Mesenchymal stem cell (in vitro differentiated cells and primary cell): ENCODE measurements around the gene TAMALIN.

Source experiments
- DNase-seq: peaks from one replicate; pipeline ENCODE4 v3.0.0-alpha.2; 2013
- H2AFZ ChIP-seq: one replicate; pipeline ENCODE4 v1.6.1; 2013; ENCODE audit warnings: low read depth, mild to moderate bottlenecking, control low read depth, inconsistent platforms, low read length, moderate library complexity
- H2AK5ac ChIP-seq: 2 replicates; pipeline ENCODE4 v1.6.1; 2013; ENCODE audit warnings: low read length, moderate library complexity, mild to moderate bottlenecking, inconsistent platforms; ENCODE audit not compliant: severe bottlenecking
- H2BK120ac ChIP-seq: one replicate; pipeline ENCODE4 v1.6.1; 2013; ENCODE audit warnings: low read depth, mild to moderate bottlenecking, inconsistent platforms, low read length, moderate library complexity
- H2BK12ac ChIP-seq, 2 experiments: one replicate each; pipeline ENCODE4 v1.6.1; 2013; ENCODE audit warnings: inconsistent platforms in 2 of 2, low read length in 2 of 2, mild to moderate bottlenecking in 2 of 2, moderate library complexity in 2 of 2, control low read depth in 1 of 2
- H2BK15ac ChIP-seq: one replicate; pipeline ENCODE4 v1.6.1; 2013; ENCODE audit warnings: mild to moderate bottlenecking, low read depth, inconsistent platforms; ENCODE audit not compliant: poor library complexity, severe bottlenecking
- H2BK5ac ChIP-seq: 2 replicates; pipeline ENCODE4 v1.6.1; 2013; ENCODE audit warnings: low read depth, mild to moderate bottlenecking, low read length, control low read depth, inconsistent platforms; ENCODE audit not compliant: poor library complexity, severe bottlenecking
- H3K14ac ChIP-seq, 2 experiments: one replicate each; pipeline ENCODE4 v1.6.1; 2013; ENCODE audit warnings: inconsistent platforms in 2 of 2, low read length in 2 of 2, control low read depth in 1 of 2, mild to moderate bottlenecking in 1 of 2, moderate library complexity in 1 of 2
- H3K18ac ChIP-seq, 2 experiments: one replicate each; pipeline ENCODE4 v1.6.1; 2013; ENCODE audit warnings: inconsistent platforms in 2 of 2, low read length in 2 of 2, control low read depth in 1 of 2, low read depth in 1 of 2, mild to moderate bottlenecking in 1 of 2
- H3K23ac ChIP-seq, 2 experiments: one replicate each; pipeline ENCODE4 v1.6.1; 2013; ENCODE audit warnings: inconsistent platforms in 2 of 2, low read length in 2 of 2, mild to moderate bottlenecking in 2 of 2, moderate library complexity in 2 of 2, control low read depth in 1 of 2
- H3K27ac ChIP-seq: 2 replicates; pipeline ENCODE4 v1.5.1; 2013; ENCODE audit warnings: mild to moderate bottlenecking, moderate library complexity, low read length, control low read depth, inconsistent platforms; ENCODE audit not compliant: poor library complexity, severe bottlenecking
- H3K27me3 ChIP-seq, 2 experiments: 2 replicates each; pipeline versions ENCODE4 v1.6.1 to v1.7.0; 2013; ENCODE audit warnings: low read length in 2 of 2, mild to moderate bottlenecking in 2 of 2, moderate library complexity in 2 of 2, control low read depth in 1 of 2, inconsistent platforms in 1 of 2; ENCODE audit not compliant: control insufficient read depth in 1 of 2, insufficient read depth in 1 of 2
- H3K36me3 ChIP-seq, 2 experiments: 2 replicates each; pipeline versions ENCODE4 v1.6.1 to v1.7.0; 2013; ENCODE audit warnings: low read length in 2 of 2, control low read depth in 1 of 2, inconsistent platforms in 1 of 2, low read depth in 1 of 2, mild to moderate bottlenecking in 1 of 2; ENCODE audit not compliant: insufficient read depth in 2 of 2, control insufficient read depth in 1 of 2
- H3K4ac ChIP-seq, 2 experiments: one replicate each; pipeline ENCODE4 v1.6.1; 2013; ENCODE audit warnings: inconsistent platforms in 2 of 2, low read length in 2 of 2, mild to moderate bottlenecking in 2 of 2, moderate library complexity in 2 of 2, control low read depth in 1 of 2, low read depth in 1 of 2
- H3K4me1 ChIP-seq: 2 replicates; pipeline ENCODE4 v1.6.1; 2013; ENCODE audit warnings: low read depth, low read length, control low read depth; ENCODE audit not compliant: control insufficient read depth, insufficient read depth
- H3K4me2 ChIP-seq: 2 replicates; pipeline ENCODE4 v1.6.1; 2013; ENCODE audit warnings: low read length, mild to moderate bottlenecking, inconsistent platforms; ENCODE audit not compliant: poor library complexity, severe bottlenecking
- H3K4me3 ChIP-seq, 2 experiments: 2 replicates each; pipeline versions ENCODE4 v1.5.1 to v1.7.0; 2013; ENCODE audit warnings: low read length in 2 of 2, mild to moderate bottlenecking in 2 of 2, control low read depth in 1 of 2, low read depth in 1 of 2; ENCODE audit not compliant: insufficient read depth in 1 of 2
- H3K79me1 ChIP-seq: replicated peaks from 2 replicates; pipeline ENCODE4 v1.6.1; 2013; ENCODE audit warnings: mild to moderate bottlenecking, control low read depth, low read length, inconsistent platforms; ENCODE audit not compliant: poor library complexity, severe bottlenecking
- H3K9ac ChIP-seq: 2 replicates; pipeline ENCODE4 v1.7.0; 2013; ENCODE audit warnings: mild to moderate bottlenecking, low read length, moderate library complexity
- H3K9me3 ChIP-seq: 2 replicates; pipeline ENCODE4 v1.7.0; 2013; ENCODE audit warnings: mild to moderate bottlenecking, low read length; ENCODE audit not compliant: control insufficient read depth
- H4K8ac ChIP-seq: one replicate; pipeline ENCODE4 v1.6.1; 2013; ENCODE audit warnings: inconsistent platforms, mild to moderate bottlenecking, low read length, moderate library complexity
- H4K91ac ChIP-seq: one replicate; pipeline ENCODE4 v1.6.1; 2013; ENCODE audit warnings: mild to moderate bottlenecking, low read length, inconsistent platforms
- WGBS: methylation state at CpG from one replicate; pipeline ENCODE4 v1.1.7; 2013; ENCODE audit warnings: mixed read lengths; 5-methylcytosine and 5-hydroxymethylcytosine counted together

The TAMALIN gene

DNA sequence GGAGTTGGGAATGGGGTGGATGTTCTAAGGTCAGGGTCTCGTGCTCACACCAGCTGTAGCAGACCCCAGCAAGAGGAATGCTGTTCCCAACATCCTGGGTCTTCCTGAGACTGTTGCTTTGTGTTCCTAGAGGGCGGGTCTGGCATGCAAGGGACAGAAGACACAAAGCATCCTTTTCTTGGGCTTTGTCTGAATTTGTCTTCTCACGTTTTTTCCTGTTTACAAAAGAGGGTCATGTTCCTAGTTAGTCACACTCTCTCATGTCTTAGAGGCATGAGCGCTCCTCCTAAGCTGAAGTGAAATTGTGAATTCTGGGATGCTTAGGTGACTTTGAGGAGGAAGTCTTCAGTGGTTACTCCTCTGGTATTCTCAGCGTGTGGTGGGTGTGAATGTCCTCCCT, 9.6 kb upstream of the TAMALIN start:
- Histone ChIP-seq H4K91ac (no peak overlapping the region), H3K4ac (no peak overlapping the region), H4K8ac (no peak overlapping the region), H3K23ac (no peak overlapping the region), H3K4me2 (no peak overlapping the region), H2BK15ac (no peak overlapping the region), H2BK120ac (no peak overlapping the region), H3K27ac (no peak overlapping the region), H3K27me3 (no peaks in the 10 kb centered on the region), H3K4me1 (peaks cover 6% of the 10 kb centered on the region), H2BK12ac (no peak overlapping the region), H3K36me3 (peaks cover 29 to 73% of the 10 kb centered on the region in 2 experiments), H2AFZ (no peak overlapping the region), H3K9me3 (no peaks in the 10 kb centered on the region), H2BK5ac (no peak overlapping the region), H3K79me1 (peaks cover 4% of the 10 kb centered on the region), H3K18ac (no peak overlapping the region), H2AK5ac (no peak overlapping the region), H3K9ac (no peak overlapping the region), H3K14ac (no peak overlapping the region), H3K4me3 (no peak overlapping the region)
- 71% methylated on average over 5 of the region's 5 CpGs for WGBS
- DNase-seq: no peak

- Histone ChIP-seq H3K18ac (no peak overlapping the region), H2BK15ac (no peak overlapping the region), H3K4me2 (no peak overlapping the region), H3K4me3 (no peak overlapping the region), H3K27me3 (peaks cover 3 to 8% of the 10 kb centered on the region in 2 experiments), H4K91ac (no peak overlapping the region), H3K9me3 (no peaks in the 10 kb centered on the region), H2AK5ac (no peak overlapping the region), H3K36me3 (peaks cover 3 to 28% of the 10 kb centered on the region in 2 experiments), H4K8ac (no peak overlapping the region), H3K9ac (no peak overlapping the region), H3K4ac (no peak overlapping the region), H3K79me1 (peaks cover 3% of the 10 kb centered on the region), H2BK5ac (no peak overlapping the region), H3K14ac (no peak overlapping the region), H3K4me1 (peaks cover 15% of the 10 kb centered on the region), H2AFZ (no peak overlapping the region), H3K27ac (no peak overlapping the region), H2BK12ac (no peak overlapping the region), H3K23ac (no peak overlapping the region), H2BK120ac (no peak overlapping the region)
- no peak for DNase-seq
- WGBS: 91% methylated on average over 8 of the region's 8 CpGs
Observed at GRCh38 chr12:52003016-52003550, 3.7 kb upstream of the TAMALIN start.

- H2AK5ac ChIP-seq: no peak overlapping the region
- no peak overlapping the region for H2AFZ ChIP-seq
- H3K4me1 ChIP-seq: peaks cover 17% of the 10 kb centered on the region
- H3K23ac ChIP-seq: peak overlapping the region in 1 of 2 experiments; percentile 5
- H3K4me2 ChIP-seq: no peak overlapping the region
- no peak overlapping the region for H3K14ac ChIP-seq
- peaks cover 3 to 8% of the 10 kb centered on the region in 2 experiments for H3K27me3 ChIP-seq
- peaks cover 5% of the 10 kb centered on the region for H3K79me1 ChIP-seq
- WGBS: 79% methylated on average over 6 of the region's 6 CpGs
- H3K27ac ChIP-seq: no peak overlapping the region
- no peak overlapping the region for H3K9ac ChIP-seq
- no peaks in the 10 kb centered on the region for H3K9me3 ChIP-seq
- H2BK5ac ChIP-seq: no peak overlapping the region
- no peak overlapping the region for H3K18ac ChIP-seq
- no peak overlapping the region for H4K91ac ChIP-seq
- no peak overlapping the region for H2BK15ac ChIP-seq
- no peak overlapping the region for H3K4ac ChIP-seq
- H2BK12ac ChIP-seq: no peak overlapping the region
- peaks cover 3 to 24% of the 10 kb centered on the region in 2 experiments for H3K36me3 ChIP-seq
- H4K8ac ChIP-seq: no peak overlapping the region
- DNase-seq: no peak
- H2BK120ac ChIP-seq: no peak overlapping the region
- H3K4me3 ChIP-seq: no peak overlapping the region
Observed at GRCh38 chr12:52003591-52003990, 3.2 kb upstream of the TAMALIN start.

DNA sequence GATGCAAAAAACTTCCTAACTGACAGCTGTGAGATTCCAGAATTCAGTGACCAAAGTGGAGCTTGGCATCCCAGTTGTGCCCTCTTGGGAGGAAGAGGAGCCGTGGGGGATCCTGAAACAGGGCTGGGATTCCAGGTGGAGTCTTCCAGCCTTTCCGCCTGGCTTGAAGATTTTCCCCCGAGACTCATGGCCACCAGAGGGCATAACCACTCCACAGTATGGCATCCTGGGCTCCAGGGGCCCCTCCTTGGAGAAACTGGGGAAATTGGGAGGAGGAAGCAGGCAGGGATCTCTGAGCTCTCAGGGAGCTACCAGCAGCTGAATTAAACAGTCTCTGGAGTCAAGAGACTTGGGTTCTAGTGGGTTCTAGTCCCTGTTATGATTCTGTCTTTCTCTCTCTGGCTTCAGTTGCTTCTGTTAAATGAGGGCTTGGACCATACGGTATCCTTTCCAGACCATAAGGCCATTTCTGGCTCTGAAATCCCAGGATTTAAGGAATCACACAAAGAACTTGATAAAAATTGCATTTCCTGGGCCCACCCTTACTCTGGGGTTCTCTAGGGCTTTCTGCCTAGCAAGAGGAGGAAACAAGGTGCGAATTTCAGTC, 2.6 kb upstream of the TAMALIN start:
- Histone ChIP-seq H3K4me2 (no peak overlapping the region), H3K27ac (no peak overlapping the region), H3K9ac (no peak overlapping the region), H3K18ac (no peak overlapping the region), H2BK5ac (no peak overlapping the region), H3K4me1 (peaks cover 22% of the 10 kb centered on the region), H3K79me1 (peaks cover 10% of the 10 kb centered on the region), H3K14ac (no peak overlapping the region), H3K4ac (no peak overlapping the region), H3K23ac (peak overlapping the region in 1 of 2 experiments; percentile 5), H3K4me3 (no peak overlapping the region), H2AK5ac (no peak overlapping the region), H4K91ac (no peak overlapping the region), H3K36me3 (peaks cover 3 to 21% of the 10 kb centered on the region in 2 experiments), H3K27me3 (peaks cover 3 to 8% of the 10 kb centered on the region in 2 experiments), H2BK120ac (no peak overlapping the region), H2BK15ac (no peak overlapping the region), H3K9me3 (no peaks in the 10 kb centered on the region), H2AFZ (no peak overlapping the region), H2BK12ac (no peak overlapping the region), H4K8ac (no peak overlapping the region)
- DNase-seq: peak; percentile 76
- WGBS: 93% methylated on average over 3 of the region's 5 CpGs
